GM18508 (cell line): Measurements from ENCODE around the gene TRAPPC12.

Source experiments
- ATAC-seq: cut with Tn5 transposase; IDR thresholded peaks from one replicate; pipeline ENCODE4 v1.9.1; 2021; ENCODE audit warnings: moderate number of reproducible peaks; ENCODE audit not compliant: insufficient read depth, unreplicated experiment

The TRAPPC12 gene

GRCh38 chr2:3465328-3465727 is 85.8 kb downstream of the TRAPPC12 start:
- ATAC-seq: no peak

- no peak for ATAC-seq
Observed at GRCh38 chr2:3465844-3466481, 86.5 kb downstream of the TRAPPC12 start.

- ATAC-seq: no peak
Observed at GRCh38 chr2:3466482-3466863, 87.0 kb downstream of the TRAPPC12 start.

GRCh38 chr2:3466966-3467365 is 87.5 kb downstream of the TRAPPC12 start:
- ATAC-seq: no peak

- no peak for ATAC-seq
Observed at GRCh38 chr2:3467654-3468053, 88.2 kb downstream of the TRAPPC12 start.

GRCh38 chr2:3468296-3468988 is 88.9 kb downstream of the TRAPPC12 start:
- ATAC-seq: no peak

GRCh38 chr2:3469486-3469885 is 90.0 kb downstream of the TRAPPC12 start:
- no peak for ATAC-seq

GRCh38 chr2:3470166-3470651 is 90.7 kb downstream of the TRAPPC12 start:
- ATAC-seq: no peak

- no peak for ATAC-seq
Observed at GRCh38 chr2:3470856-3471737, 91.6 kb downstream of the TRAPPC12 start.

GRCh38 chr2:3472296-3472695 is 92.8 kb downstream of the TRAPPC12 start:
- no peak for ATAC-seq

GRCh38 chr2:3472966-3473365 is 93.5 kb downstream of the TRAPPC12 start:
- ATAC-seq: no peak

GRCh38 chr2:3475771-3476170 is 96.3 kb downstream of the TRAPPC12 start:
- ATAC-seq: no peak

GRCh38 chr2:3476321-3476984 is 97.0 kb downstream of the TRAPPC12 start:
- no peak for ATAC-seq

GRCh38 chr2:3476985-3477327 is 97.5 kb downstream of the TRAPPC12 start:
- no peak for ATAC-seq

- ATAC-seq: no peak
Observed at GRCh38 chr2:3478846-3479385, 99.4 kb downstream of the TRAPPC12 start.

GRCh38 chr2:3479430-3480320 is 100.2 kb downstream of the TRAPPC12 start:
- no peak for ATAC-seq

- no peak for ATAC-seq
Observed at GRCh38 chr2:3480352-3481010, 101.0 kb downstream of the TRAPPC12 start.

- no peak for ATAC-seq
Observed at GRCh38 chr2:3481011-3481400, 101.5 kb downstream of the TRAPPC12 start.
